GM18861 (cell line): ENCODE results near the gene TEX54.
"Not testable (repeated sequence)": the region's sequence is repeated elsewhere in the genome, so short reads cannot be mapped to it uniquely, and the experiment has no call there.

Experiments used
- ATAC-seq: cut with Tn5 transposase; IDR thresholded peaks from one replicate; pipeline ENCODE4 v1.9.1; 2021; ENCODE audit not compliant: unreplicated experiment

TEX54 gene

GRCh38 chr11:62835336-62835735 is 2.7 kb upstream of the TEX54 start:
- ATAC-seq, result no peak

- peak; percentile 67 for ATAC-seq
Observed at GRCh38 chr11:62831520-62832335, 913 bp downstream of the TEX54 start, which contains the start of gene STX5. TSS of gene STX5 (minus strand) at chr11:62832051. CDS start at chr11:62831243, 808 bp downstream.

GRCh38 chr11:62830904-62831519 is 1.6 kb downstream of the TEX54 start:
- ATAC-seq, result no peak

- not testable (repeated sequence) for ATAC-seq
Observed at GRCh38 chr11:62828130-62828529, 4.5 kb downstream of the TEX54 start.

GRCh38 chr11:62823677-62824076 is 9.0 kb downstream of the TEX54 start:
- ATAC-seq, result no peak

GRCh38 chr11:62817129-62817528 is 15.5 kb downstream of the TEX54 start:
- no peak for ATAC-seq

- ATAC-seq, result no peak
Observed at GRCh38 chr11:62816557-62816956, 16.1 kb downstream of the TEX54 start.

GRCh38 chr11:62811659-62812058 is 21.0 kb downstream of the TEX54 start:
- no peak for ATAC-seq

- ATAC-seq, result no peak
Observed at GRCh38 chr11:62810748-62811147, 21.9 kb downstream of the TEX54 start.

GRCh38 chr11:62806611-62807121 is 26.0 kb downstream of the TEX54 start:
- ATAC-seq, result no peak

GRCh38 chr11:62805961-62806441 is 26.6 kb downstream of the TEX54 start:
- no peak for ATAC-seq

- peak; percentile 84 for ATAC-seq
Observed at GRCh38 chr11:62805076-62805892, 27.4 kb downstream of the TEX54 start, which contains the start of gene NXF1. TSS of gene NXF1 (minus strand) at chr11:62805440. CDS start at chr11:62805356, 84 bp downstream.

- no peak for ATAC-seq
Observed at GRCh38 chr11:62804310-62805075, 28.1 kb downstream of the TEX54 start.

- no peak for ATAC-seq
Observed at GRCh38 chr11:62801071-62801470, 31.6 kb downstream of the TEX54 start.

- ATAC-seq, result no peak
Observed at GRCh38 chr11:62799486-62799885, 33.2 kb downstream of the TEX54 start.

GRCh38 chr11:62796281-62796680 is 36.4 kb downstream of the TEX54 start:
- ATAC-seq, result no peak

- ATAC-seq, result no peak
Observed at GRCh38 chr11:62794201-62794775, 38.4 kb downstream of the TEX54 start.

GRCh38 chr11:62792202-62792575 is 40.5 kb downstream of the TEX54 start:
- ATAC-seq, result no peak

- ATAC-seq, result peak; percentile 48
Observed at GRCh38 chr11:62791501-62792201, 41.0 kb downstream of the TEX54 start, which contains the start of gene TMEM223. TSS of gene TMEM223 (minus strand) at chr11:62792006. CDS start at chr11:62791994, 12 bp downstream.
